Measurements from ENCODE around the gene EXD3.

The EXD3 gene

GRCh38 chr9:137295238-137295811 is 127.6 kb downstream of the EXD3 start:
- peaks cover 7% of the 10 kb centered on the region for H3K9me3 ChIP-seq
- no peak overlapping the region for H3K4me3 ChIP-seq (ENCODE audit: low read depth, low read length)
- peak; percentile 21; the same call in 1 of the 2 replicates for TF ChIP-seq CTCF (IDR thresholded peaks at IDR 0.05; ENCODE audit: low read depth, low read length)
- H3K27me3 ChIP-seq, result peaks cover 6% of the 10 kb centered on the region; the same call in 1 of the 2 replicates
- peaks cover 10% of the 10 kb centered on the region for H3K4me1 ChIP-seq
- peak; percentile 67 for DNase-seq
- H3K36me3 ChIP-seq, result no peaks in the 10 kb centered on the region

- H3K36me3 ChIP-seq, result no peaks in the 10 kb centered on the region
- DNase-seq, result peak; percentile 36
- peaks cover 7% of the 10 kb centered on the region for H3K9me3 ChIP-seq
- TF ChIP-seq CTCF (IDR thresholded peaks at IDR 0.05; ENCODE audit: low read depth, low read length), result peak; percentile 24; the same call in 1 of the 2 replicates
- peaks cover 6% of the 10 kb centered on the region; the same call in 1 of the 2 replicates for H3K27me3 ChIP-seq
- H3K4me3 ChIP-seq (ENCODE audit: low read depth, low read length), result no peak overlapping the region
- H3K4me1 ChIP-seq, result peaks cover 10% of the 10 kb centered on the region
Observed at GRCh38 chr9:137294681-137295237, 128.2 kb downstream of the EXD3 start.

- peaks cover 6% of the 10 kb centered on the region; the same call in 1 of the 2 replicates for H3K27me3 ChIP-seq
- TF ChIP-seq CTCF (IDR thresholded peaks at IDR 0.05; ENCODE audit: low read depth, low read length), result no peak
- H3K9me3 ChIP-seq, result peaks cover 7% of the 10 kb centered on the region
- no peaks in the 10 kb centered on the region for H3K36me3 ChIP-seq
- no peak overlapping the region for H3K4me3 ChIP-seq (ENCODE audit: low read depth, low read length)
- H3K4me1 ChIP-seq, result peaks cover 10% of the 10 kb centered on the region
- DNase-seq, result peak; percentile 60
Observed at GRCh38 chr9:137294091-137294680, 128.8 kb downstream of the EXD3 start.

GRCh38 chr9:137293482-137294090 is 129.4 kb downstream of the EXD3 start:
- Histone ChIP-seq H3K4me1 (peaks cover 10% of the 10 kb centered on the region), H3K9me3 (peaks cover 7% of the 10 kb centered on the region), H3K36me3 (no peaks in the 10 kb centered on the region), H3K4me3 (ENCODE audit: low read depth, low read length) (no peak overlapping the region), H3K27me3 (peaks cover 6% of the 10 kb centered on the region; the same call in 1 of the 2 replicates)
- DNase-seq, result no peak
- no peak for TF ChIP-seq CTCF (IDR thresholded peaks at IDR 0.05; ENCODE audit: low read depth, low read length)

GRCh38 chr9:137293094-137293481 is 129.9 kb downstream of the EXD3 start:
- TF ChIP-seq CTCF (IDR thresholded peaks at IDR 0.05; ENCODE audit: low read depth, low read length), result no peak
- DNase-seq, result no peak
- no peak overlapping the region for H3K4me3 ChIP-seq (ENCODE audit: low read depth, low read length)
- H3K36me3 ChIP-seq, result no peaks in the 10 kb centered on the region
- peaks cover 6% of the 10 kb centered on the region; the same call in 1 of the 2 replicates for H3K27me3 ChIP-seq
- H3K9me3 ChIP-seq, result peaks cover 7% of the 10 kb centered on the region
- peaks cover 10% of the 10 kb centered on the region for H3K4me1 ChIP-seq
